Smooth muscle cell (in vitro differentiated cells): ENCODE measurements around the gene TMTC2. TPM values are rescaled to one million over a fixed set of nuclear protein-coding genes. Genes with fewer than 3 reads are reported as not detected.
A peak's percentile ranks its signal among the peaks of the same experiment; 100 is the strongest.

Experiments
- DNase-seq: peaks from one replicate; lab custom pipeline; 2025; ENCODE audit not compliant: unreplicated experiment; lab: John Stamatoyannopoulos, UW
- H2AFZ ChIP-seq: fragments of 200-600 bp; sonication (generic); 2 replicates; pipeline ENCODE4 v1.6.0; 2016; ENCODE audit warnings: antibody characterized with exemption, low read depth, mild to moderate bottlenecking
- H3F3A ChIP-seq: fragments of 200-600 bp; sonication (generic); 2 replicates; pipeline ENCODE4 v1.6.0; 2017; ENCODE audit warnings: antibody characterized with exemption, low read depth
- H3K27ac ChIP-seq: fragments of 200-600 bp; sonication (generic); 2 replicates; pipeline ENCODE4 v1.5.1; 2016; ENCODE audit warnings: low read depth, mild to moderate bottlenecking
- H3K27me3 ChIP-seq: fragments of 200-600 bp; sonication (generic); 2 replicates; pipeline ENCODE4 v1.6.1; 2016; ENCODE audit warnings: low read depth, mild to moderate bottlenecking
- H3K36me3 ChIP-seq: fragments of 200-600 bp; sonication (generic); 2 replicates; pipeline ENCODE4 v1.5.1; 2016; ENCODE audit warnings: low read depth
- H3K4me1 ChIP-seq: fragments of 200-600 bp; sonication (generic); 2 replicates; pipeline ENCODE4 v1.5.1; 2016; ENCODE audit warnings: low read depth
- H3K4me2 ChIP-seq: fragments of 200-600 bp; sonication (generic); 2 replicates; pipeline ENCODE4 v1.6.0; 2016; ENCODE audit warnings: mild to moderate bottlenecking
- H3K4me3 ChIP-seq: fragments of 200-600 bp; sonication (generic); 2 replicates; pipeline ENCODE4 v1.5.1; 2016; ENCODE audit warnings: mild to moderate bottlenecking
- H3K79me2 ChIP-seq: fragments of 200-600 bp; sonication (generic); 2 replicates; pipeline ENCODE4 v1.6.0; 2016; ENCODE audit warnings: low read depth, mild to moderate bottlenecking
- H3K9ac ChIP-seq: fragments of 200-600 bp; sonication (generic); 2 replicates; pipeline ENCODE4 v1.6.0; 2016; ENCODE audit warnings: low read depth
- H3K9me3 ChIP-seq: fragments of 200-600 bp; sonication (generic); replicated peaks from 2 replicates; pipeline ENCODE4 v1.5.1; 2016; ENCODE audit warnings: low read depth
- H4K20me1 ChIP-seq: fragments of 200-600 bp; sonication (generic); 2 replicates; pipeline ENCODE4 v1.6.0; 2016; ENCODE audit warnings: low read depth
- CTCF ChIP-seq: fragments of 200-600 bp; sonication (generic); IDR thresholded peaks from 2 replicates; pipeline ENCODE4 v1.5.1; 2017; ENCODE audit warnings: borderline replicate concordance, mild to moderate bottlenecking, antibody characterized with exemption; ENCODE audit not compliant: insufficient read depth, poor library complexity, severe bottlenecking
- whole genome bisulfite sequencing: methylation state at CpG from one replicate; pipeline ENCODE4 v1.1.7; 2016; ENCODE audit warnings: low lambda C conversion rate; 5-methylcytosine and 5-hydroxymethylcytosine counted together
- polyA plus RNA-seq: library from polyadenylated mRNA; unstranded; fragments of >200 nt; fragmentation: Nextera tagmentation; extraction: Ambion mirVana; gene quantifications from 2 replicates; pipeline ENCODE4 v1.2.1, GENCODE V29; 2016
- total RNA-seq: library from RNA; depleted of rRNA; stranded (reverse); fragments of >200 nt; gene quantifications from 2 replicates; pipeline ENCODE4 v1.2.3, GENCODE V29; 2014

Gene TMTC2
- total and polyA plus RNA-seq, 2 experiments from 2014 or later: 0.71 to 10.6 TPM

GRCh38 chr12:82862069-82862841, 175.5 kb downstream of the TMTC2 start:
- peaks cover 15% of the 10 kb centered on the region for H3K4me1 ChIP-seq
- H3K27me3 ChIP-seq: no peaks in the 10 kb centered on the region
- WGBS: 0% methylated on average over 1 of the region's 1 CpG
- no peaks in the 10 kb centered on the region for H4K20me1 ChIP-seq
- TF ChIP-seq CTCF: no peak
- no peak overlapping the region for H3K27ac ChIP-seq
- DNase-seq: no peak
- H3K9ac ChIP-seq: no peak overlapping the region
- H3F3A ChIP-seq: no peaks in the 10 kb centered on the region
- no peaks in the 10 kb centered on the region for H3K9me3 ChIP-seq
- no peak overlapping the region for H3K4me3 ChIP-seq
- no peaks in the 10 kb centered on the region for H3K79me2 ChIP-seq
- H3K36me3 ChIP-seq: no peaks in the 10 kb centered on the region
- no peak overlapping the region for H2AFZ ChIP-seq
- peak overlapping the region; percentile 9 for H3K4me2 ChIP-seq

DNA sequence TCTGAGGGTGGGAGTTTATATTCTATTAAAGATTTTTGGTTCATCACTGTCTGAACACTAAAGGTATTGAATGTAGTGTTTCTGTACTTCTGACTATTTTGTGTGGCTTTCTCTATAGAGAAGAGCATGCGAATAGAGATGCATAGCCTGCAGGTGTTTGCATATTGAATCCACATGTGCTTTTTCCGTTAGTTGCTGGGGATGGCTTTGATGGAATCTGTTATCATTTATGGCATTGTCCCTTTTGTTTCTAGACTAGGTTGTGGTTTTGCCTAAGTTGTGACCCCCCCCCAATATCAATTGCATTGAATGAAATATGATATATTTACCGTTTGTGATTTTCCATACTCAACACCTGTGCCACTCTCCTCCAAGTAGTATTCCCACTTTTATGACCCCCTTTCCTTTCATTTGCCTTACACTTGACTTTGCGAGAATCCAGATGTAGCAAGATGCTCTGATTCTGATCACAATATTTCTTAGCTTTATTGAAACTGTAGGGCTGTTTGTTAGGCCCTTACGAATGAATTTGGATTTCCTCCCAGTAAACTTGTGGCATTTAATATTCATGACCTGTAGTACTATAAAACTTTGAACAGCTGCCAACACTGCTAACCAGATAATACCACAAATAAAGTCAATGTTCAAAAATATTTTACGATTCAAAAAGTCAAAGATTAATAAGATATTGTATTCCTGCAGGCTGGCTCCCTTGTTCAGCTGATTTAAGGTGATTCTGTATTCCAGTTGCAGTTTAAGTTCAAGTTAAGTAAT, 176.4 kb downstream of the TMTC2 start:
- no peak overlapping the region for H3K4me3 ChIP-seq
- peaks cover 7% of the 10 kb centered on the region for H3K4me1 ChIP-seq
- H3K9ac ChIP-seq: no peak overlapping the region
- H2AFZ ChIP-seq: no peak overlapping the region
- H3K4me2 ChIP-seq: no peak overlapping the region
- H4K20me1 ChIP-seq: no peaks in the 10 kb centered on the region
- no peaks in the 10 kb centered on the region for H3K79me2 ChIP-seq
- no peak for DNase-seq
- TF ChIP-seq CTCF: no peak
- no peaks in the 10 kb centered on the region for H3K27me3 ChIP-seq
- H3K36me3 ChIP-seq: no peaks in the 10 kb centered on the region
- 97% methylated on average over 6 of the region's 6 CpGs for WGBS
- H3K27ac ChIP-seq: no peak overlapping the region
- H3F3A ChIP-seq: no peaks in the 10 kb centered on the region
- H3K9me3 ChIP-seq: no peaks in the 10 kb centered on the region

DNA sequence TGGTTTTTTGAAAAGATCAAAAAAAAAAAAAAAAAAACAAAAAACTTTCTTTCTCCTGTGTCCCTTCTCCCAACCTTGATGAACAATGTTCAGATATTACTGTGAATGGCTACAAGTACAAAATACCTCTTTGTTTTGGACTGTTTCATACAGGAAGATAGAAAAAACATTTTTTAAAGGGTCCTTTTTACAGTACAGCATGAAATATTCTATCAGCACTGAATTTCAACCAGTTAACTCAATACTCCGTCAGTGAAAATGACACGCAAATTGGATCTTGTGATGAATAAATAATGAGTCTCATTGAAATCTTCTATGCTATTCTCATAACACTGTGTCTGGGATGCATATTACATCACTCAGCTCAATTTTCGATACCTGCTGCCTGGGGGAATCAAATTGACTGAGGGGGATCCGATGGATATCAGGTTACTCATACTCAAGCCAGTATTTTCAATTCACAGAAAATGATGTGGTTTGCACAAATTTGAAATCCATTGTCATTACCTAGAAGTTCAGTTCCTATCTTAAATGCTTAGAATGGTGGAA, 179.6 kb downstream of the TMTC2 start:
- Histone ChIP-seq H2AFZ (no peak overlapping the region), H3K9ac (no peak overlapping the region), H3K79me2 (no peaks in the 10 kb centered on the region), H3K4me1 (peaks cover 18% of the 10 kb centered on the region), H3K4me2 (no peak overlapping the region), H4K20me1 (no peaks in the 10 kb centered on the region), H3K9me3 (no peaks in the 10 kb centered on the region), H3K36me3 (no peaks in the 10 kb centered on the region), H3K27ac (no peak overlapping the region), H3F3A (no peaks in the 10 kb centered on the region), H3K27me3 (no peaks in the 10 kb centered on the region), H3K4me3 (no peak overlapping the region)
- no peak for DNase-seq
- TF ChIP-seq CTCF: no peak
- 95% methylated on average over 4 of the region's 4 CpGs for WGBS
